Chondrocyte (in vitro differentiated cells): Measurements from ENCODE around the gene BRAT1. TPM values are rescaled to one million over a fixed set of nuclear protein-coding genes. Genes with fewer than 3 reads are reported as not detected.

Experiments
- DNase-seq: peaks from one replicate; pipeline ENCODE4 v3.0.0; 2021; ENCODE audit warnings: mixed read lengths, low spot score
- H3K27ac Mint-ChIP-seq: one replicate; pipeline ENCODE4 v1.8.0; 2021; ENCODE audit warnings: mild to moderate bottlenecking, moderate library complexity, mixed read lengths; ENCODE audit not compliant: unreplicated experiment
- H3K27me3 Mint-ChIP-seq: 2 replicates; pipeline ENCODE4 v1.8.0; 2021; ENCODE audit warnings: low read depth, mixed read lengths
- H3K36me3 Mint-ChIP-seq: 2 replicates; pipeline ENCODE4 v1.8.0; 2021; ENCODE audit warnings: low read depth, mixed read lengths
- H3K4me1 Mint-ChIP-seq: 2 replicates; pipeline ENCODE4 v1.8.0; 2021; ENCODE audit warnings: low read depth, mild to moderate bottlenecking, mixed read lengths
- H3K4me3 Mint-ChIP-seq: one replicate; pipeline ENCODE4 v1.8.0; 2021; ENCODE audit warnings: mild to moderate bottlenecking, moderate library complexity, mixed read lengths; ENCODE audit not compliant: unreplicated experiment
- H3K9me3 Mint-ChIP-seq: 2 replicates; pipeline ENCODE4 v1.8.0; 2021; ENCODE audit warnings: low read depth, mixed read lengths
- total RNA-seq: library from RNA; stranded (reverse); gene quantifications from 3 replicates; pipeline ENCODE4 v1.2.1, GENCODE V29; 2021
- TF ChIP-seq, protein P1 (sequence below): fragments of 200-600 bp; sonication (generic); IDR thresholded peaks from 2 replicates; pipeline ENCODE4 v1.5.0; 2021; ENCODE audit warnings: antibody characterized with exemption, mild to moderate bottlenecking, moderate library complexity

Gene BRAT1
- total RNA-seq, 1 donor from 2014 or later, result 19.6 TPM

DNA sequence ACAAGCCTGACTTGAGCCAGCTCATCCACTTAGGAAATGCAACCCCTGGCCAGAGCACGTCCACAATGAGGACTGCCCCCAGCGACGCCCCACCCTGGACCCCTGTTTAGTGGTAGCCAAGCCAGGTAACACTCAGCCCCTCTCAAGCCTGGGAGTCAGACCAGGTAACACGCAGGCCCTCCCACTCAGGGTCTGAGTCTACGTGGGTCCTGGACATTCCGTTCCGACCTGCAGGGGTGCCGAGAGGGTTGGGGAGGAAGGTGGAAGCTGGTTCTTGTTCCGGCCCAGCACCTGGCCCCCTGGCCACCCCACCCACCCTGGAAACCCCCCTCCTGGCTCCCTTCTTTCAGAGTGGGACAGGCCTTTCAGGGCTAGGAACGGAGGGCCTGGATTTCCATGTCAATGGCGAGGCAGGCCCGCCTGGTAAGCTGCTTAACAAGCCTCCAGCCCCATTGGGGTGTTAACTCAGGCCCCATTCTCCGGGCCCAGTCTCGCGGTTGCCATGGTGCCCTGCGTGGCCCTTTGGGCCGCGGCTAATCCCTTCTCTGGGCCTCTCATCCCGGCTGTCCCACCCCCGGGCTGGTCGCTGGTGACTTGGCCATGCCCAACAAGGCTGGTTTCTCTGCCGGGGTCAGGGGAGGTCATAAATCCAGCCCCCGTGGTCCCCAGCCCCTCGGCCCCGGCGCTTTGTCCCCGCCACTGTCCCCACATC is 55.4 kb downstream of the BRAT1 start:
- Mint-ChIP-seq H3K27me3 (no peaks in the 10 kb centered on the region), H3K36me3 (no peaks in the 10 kb centered on the region), H3K27ac (no peak overlapping the region), H3K4me3 (no peak overlapping the region), H3K9me3 (no peaks in the 10 kb centered on the region), H3K4me1 (peaks cover 10% of the 10 kb centered on the region)
- DNase-seq, result no peak
- TF ChIP-seq, protein P1, sequence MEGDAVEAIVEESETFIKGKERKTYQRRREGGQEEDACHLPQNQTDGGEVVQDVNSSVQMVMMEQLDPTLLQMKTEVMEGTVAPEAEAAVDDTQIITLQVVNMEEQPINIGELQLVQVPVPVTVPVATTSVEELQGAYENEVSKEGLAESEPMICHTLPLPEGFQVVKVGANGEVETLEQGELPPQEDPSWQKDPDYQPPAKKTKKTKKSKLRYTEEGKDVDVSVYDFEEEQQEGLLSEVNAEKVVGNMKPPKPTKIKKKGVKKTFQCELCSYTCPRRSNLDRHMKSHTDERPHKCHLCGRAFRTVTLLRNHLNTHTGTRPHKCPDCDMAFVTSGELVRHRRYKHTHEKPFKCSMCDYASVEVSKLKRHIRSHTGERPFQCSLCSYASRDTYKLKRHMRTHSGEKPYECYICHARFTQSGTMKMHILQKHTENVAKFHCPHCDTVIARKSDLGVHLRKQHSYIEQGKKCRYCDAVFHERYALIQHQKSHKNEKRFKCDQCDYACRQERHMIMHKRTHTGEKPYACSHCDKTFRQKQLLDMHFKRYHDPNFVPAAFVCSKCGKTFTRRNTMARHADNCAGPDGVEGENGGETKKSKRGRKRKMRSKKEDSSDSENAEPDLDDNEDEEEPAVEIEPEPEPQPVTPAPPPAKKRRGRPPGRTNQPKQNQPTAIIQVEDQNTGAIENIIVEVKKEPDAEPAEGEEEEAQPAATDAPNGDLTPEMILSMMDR, result no peak

DNA sequence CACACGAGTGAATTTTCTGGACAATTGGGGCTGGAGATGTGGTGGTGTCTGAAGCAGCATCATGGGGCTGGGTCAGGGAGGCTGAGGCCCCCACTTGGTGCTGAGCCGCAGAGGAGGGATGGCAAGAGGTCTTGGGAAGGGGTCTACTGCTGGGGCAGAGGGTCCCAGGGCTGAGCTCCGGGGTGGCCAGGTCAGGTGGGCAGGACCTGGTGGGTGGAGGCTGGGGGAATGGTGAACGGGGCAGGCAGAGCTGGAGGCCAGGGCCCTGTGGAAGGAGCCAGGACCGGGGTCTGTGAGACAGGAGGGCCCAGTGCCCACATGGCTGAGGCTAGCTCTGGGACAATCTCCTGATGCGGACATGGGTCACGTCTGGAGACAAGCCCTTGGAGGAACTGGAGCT is 56.1 kb downstream of the BRAT1 start:
- Mint-ChIP-seq H3K27me3 (no peaks in the 10 kb centered on the region), H3K27ac (no peak overlapping the region), H3K4me3 (no peak overlapping the region)

DNA sequence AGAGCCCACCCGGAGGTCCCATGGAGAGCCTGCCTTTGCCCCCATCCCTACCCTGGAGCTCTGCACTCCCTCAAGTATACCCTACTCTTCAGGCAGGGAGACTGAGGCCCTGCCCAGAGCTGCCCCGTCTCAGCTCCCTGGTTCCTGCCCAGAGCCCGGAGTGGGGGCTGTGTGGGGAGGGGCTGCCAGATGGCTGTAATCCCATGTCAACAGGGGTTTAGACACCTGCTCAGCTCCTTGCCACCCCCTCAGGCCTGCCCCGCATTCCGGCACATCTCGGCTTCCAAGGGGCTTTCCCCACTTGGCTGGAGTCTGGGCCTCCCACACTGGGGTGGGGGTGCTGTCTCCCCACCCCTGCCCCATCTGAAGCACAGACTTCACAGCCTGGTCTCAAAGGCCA is 56.6 kb downstream of the BRAT1 start:
- H3K4me1 Mint-ChIP-seq, result peaks cover 10% of the 10 kb centered on the region
- H3K27me3 Mint-ChIP-seq, result no peaks in the 10 kb centered on the region
- H3K9me3 Mint-ChIP-seq, result no peaks in the 10 kb centered on the region
- no peaks in the 10 kb centered on the region for H3K36me3 Mint-ChIP-seq
- no peak for DNase-seq
- H3K4me3 Mint-ChIP-seq, result no peak overlapping the region
- H3K27ac Mint-ChIP-seq, result no peak overlapping the region
- TF ChIP-seq, protein P1, result no peak

More for the DNA sequence above, 56.1 kb downstream of the BRAT1 start:
- no peak for DNase-seq
- Mint-ChIP-seq H3K4me1 (peaks cover 10% of the 10 kb centered on the region), H3K9me3 (no peaks in the 10 kb centered on the region), H3K36me3 (no peaks in the 10 kb centered on the region)
- TF ChIP-seq, protein P1, result no peak

DNA sequence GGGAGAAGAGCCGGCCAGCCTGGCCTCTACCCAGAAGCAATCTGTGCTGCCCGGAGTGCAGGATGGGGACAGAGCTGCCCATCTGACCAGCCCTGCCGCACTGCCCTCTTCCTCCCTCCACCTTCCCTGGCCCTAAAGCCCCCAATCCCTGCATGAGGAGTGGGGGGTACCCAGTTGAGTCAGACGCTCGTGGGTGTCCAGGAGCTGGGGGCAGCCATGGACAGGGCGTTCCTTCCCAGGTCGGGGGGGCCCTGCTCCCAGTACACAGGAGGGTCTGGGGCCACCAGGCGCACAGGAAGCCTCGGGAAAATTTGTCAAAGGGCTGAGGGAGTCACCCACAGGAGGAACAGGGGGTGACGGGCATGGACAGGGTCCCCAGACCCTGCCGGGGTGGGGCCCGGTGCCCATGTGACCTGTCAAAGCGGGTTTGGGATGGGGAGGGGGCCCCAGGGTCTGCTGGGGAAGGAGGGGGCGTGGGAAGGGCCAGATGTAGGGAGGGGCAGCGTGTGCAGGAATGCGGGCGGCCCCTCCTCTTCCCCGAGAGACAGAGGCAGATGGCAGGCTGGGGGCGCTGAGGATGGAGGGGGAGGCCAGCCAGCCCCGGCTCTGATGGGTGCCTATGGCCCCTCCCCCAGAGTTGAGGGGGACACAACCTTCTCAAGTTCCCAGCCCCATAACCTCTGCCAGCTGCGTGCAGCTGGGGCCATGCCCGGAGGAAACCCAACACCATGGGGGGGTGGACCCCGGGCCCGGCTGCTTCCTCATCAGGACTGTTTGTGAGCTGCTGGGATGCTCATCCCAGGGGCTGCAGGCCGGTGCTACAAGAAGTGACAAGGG is 57.6 kb downstream of the BRAT1 start:
- H3K36me3 Mint-ChIP-seq, result no peaks in the 10 kb centered on the region
- H3K4me3 Mint-ChIP-seq, result no peak overlapping the region
- DNase-seq, result no peak
- H3K27me3 Mint-ChIP-seq, result no peaks in the 10 kb centered on the region
- H3K27ac Mint-ChIP-seq, result no peak overlapping the region
- TF ChIP-seq, protein P1, result no peak
- H3K9me3 Mint-ChIP-seq, result no peaks in the 10 kb centered on the region
- H3K4me1 Mint-ChIP-seq, result peaks cover 14% of the 10 kb centered on the region

DNA sequence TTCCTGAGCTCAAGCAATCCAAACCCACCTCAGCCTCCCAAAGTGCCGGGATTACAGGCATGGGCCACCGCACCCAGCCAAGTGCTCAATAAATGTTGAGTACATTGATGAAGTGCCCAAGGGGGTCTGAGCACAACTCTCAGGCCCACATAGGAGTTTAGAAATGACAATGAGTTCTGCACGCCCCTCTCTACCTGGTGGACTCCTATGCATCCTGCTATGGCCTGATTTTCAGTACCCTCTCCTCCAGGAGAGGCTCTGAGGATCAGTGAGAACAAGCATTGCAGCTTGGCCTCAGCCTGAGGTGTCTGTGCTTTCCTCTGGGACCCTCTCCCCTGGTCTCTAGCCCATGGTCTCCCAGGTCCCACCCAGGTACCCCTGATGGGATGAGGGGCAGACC is 58.3 kb downstream of the BRAT1 start:
- Mint-ChIP-seq H3K36me3 (no peaks in the 10 kb centered on the region), H3K4me1 (peaks cover 15% of the 10 kb centered on the region), H3K27ac (no peak overlapping the region), H3K27me3 (no peaks in the 10 kb centered on the region), H3K9me3 (peaks cover under 1% of the 10 kb centered on the region), H3K4me3 (no peak overlapping the region)
- no peak for DNase-seq
- TF ChIP-seq, protein P1, result no peak
